K562 (cell line): Measurements from ENCODE around the gene LEPROT. TPM values are rescaled to one million over a fixed set of nuclear protein-coding genes. Genes with fewer than 3 reads are reported as not detected.

ENCODE experiments used
- ARID3A ChIP-seq: IDR thresholded peaks from 2 replicates; pipeline ENCODE4 v1.6.1; 2012; ENCODE audit warnings: low read depth, low read length, improper control_type of control experiment, borderline replicate concordance
- ATF3 ChIP-seq, 2 experiments: fragments of 450-650 bp in 1 of 2; sonication (generic) in 1 of 2; formaldehyde crosslinking in 1 of 2; IDR thresholded peaks in 1 of 2; conservative IDR thresholded peaks in 1 of 2; 2 replicates each; pipeline versions ENCODE4 v1.6.1 to v1.8.1; 2016 to 2023; ENCODE audit warnings: mild to moderate bottlenecking in 2 of 2, moderate library complexity in 2 of 2, inconsistent platforms in 1 of 2, missing genetic modification reagents in 1 of 2
- BHLHE40 ChIP-seq: IDR thresholded peaks from 2 replicates; pipeline ENCODE4 v1.6.1; 2011; ENCODE audit warnings: low read length, improper control_type of control experiment
- CTCF ChIP-seq, 3 experiments: IDR thresholded peaks in 2 of 3; conservative IDR thresholded peaks in 1 of 3; 2 replicates each; pipeline ENCODE4 v1.5.1; 2011 to 2012; ENCODE audit warnings: low read length in 3 of 3, mild to moderate bottlenecking in 3 of 3, control low read depth in 2 of 3, improper control_type of control experiment in 1 of 3, inconsistent platforms in 1 of 3, low read depth in 1 of 3, mixed read lengths in 1 of 3, moderate library complexity in 1 of 3; ENCODE audit not compliant: insufficient read depth in 2 of 3
- DACH1 ChIP-seq: fragments of 450-650 bp; IDR thresholded peaks from 2 replicates; pipeline ENCODE4 v1.6.1; 2018; ENCODE audit not compliant: partially characterized antibody
- FIP1L1 ChIP-seq: fragments of 200-400 bp; formaldehyde crosslinking; IDR thresholded peaks from 2 replicates; pipeline ENCODE4 v1.6.1; 2018; ENCODE audit warnings: mild to moderate bottlenecking, low read depth, low read length; ENCODE audit not compliant: poor library complexity, severe bottlenecking
- HMBOX1 ChIP-seq: sonication (generic); IDR thresholded peaks from 2 replicates; pipeline ENCODE4 v1.6.1; 2016
- NKRF ChIP-seq: fragments of 450-650 bp; IDR thresholded peaks from 2 replicates; pipeline ENCODE4 v1.6.1; 2016; ENCODE audit warnings: borderline replicate concordance
- PHTF2 ChIP-seq: fragments of 250-450 bp; sonication (Bioruptor Pico); IDR thresholded peaks from 2 replicates; pipeline ENCODE4 v1.5.0; 2021; ENCODE audit warnings: mild to moderate bottlenecking
- PML ChIP-seq: IDR thresholded peaks from 2 replicates; pipeline ENCODE4 v1.6.1; 2012; ENCODE audit warnings: low read length, inconsistent platforms
- SMARCA5 ChIP-seq: fragments of 450-650 bp; IDR thresholded peaks from 2 replicates; pipeline ENCODE4 v1.6.1; 2016
- TGIF2 ChIP-seq: sonication (generic); formaldehyde crosslinking; IDR thresholded peaks from 2 replicates; pipeline ENCODE4 v1.8.1; 2022; ENCODE audit warnings: mild to moderate bottlenecking, missing genetic modification reagents, moderate library complexity
- ZFP91 ChIP-seq: sonication (generic); formaldehyde crosslinking; IDR thresholded peaks from 2 replicates; pipeline ENCODE4 v1.8.0; 2022; ENCODE audit warnings: mild to moderate bottlenecking, missing genetic modification reagents
- ZNF175 ChIP-seq: fragments of 200-800 bp; sonication (Bioruptor generic); IDR thresholded peaks from 2 replicates; pipeline ENCODE4 v1.6.1; 2016; ENCODE audit warnings: low read depth, mild to moderate bottlenecking, missing genetic modification characterization, missing compliant biosample characterization
- ZNF24 ChIP-seq: fragments of 450-650 bp; IDR thresholded peaks from 2 replicates; pipeline ENCODE4 v1.6.1; 2016
- ZNF79 ChIP-seq: fragments of 250-450 bp; sonication (Bioruptor Pico); IDR thresholded peaks from 2 replicates; pipeline ENCODE4 v1.4.0; 2020; ENCODE audit warnings: low read depth, mild to moderate bottlenecking, moderate library complexity
- polyA plus RNA-seq, 8 experiments: library from polyadenylated mRNA; depleted of rRNA in 4 of 8; stranded (reverse) in 5 of 8; unstranded in 3 of 8; fragments of >200 nt; fragmentation: Nextera tagmentation in 2 of 8; fragmentation: Illumina TruSeq in 1 of 8; extraction: Ambion mirVana in 2 of 8; extraction: Trizol in 1 of 8; gene quantifications; 2 replicates each; pipeline versions ENCODE4 v1.2.1 to v1.2.3, GENCODE V29; 2011 to 2014; ENCODE audit warnings: inconsistent platforms in 1 of 8, missing spikeins in 1 of 8
- total RNA-seq, 7 experiments: library from RNA; depleted of rRNA in 6 of 7; stranded (reverse); fragments of >200 nt in 6 of 7; fragmentation: Illumina TruSeq in 2 of 7; extraction: Trizol in 2 of 7; gene quantifications; 2 replicates each; pipeline versions ENCODE4 v1.2.1 to v1.2.3, GENCODE V29; 2011 to 2021; ENCODE audit warnings: low replicate concordance in 1 of 7

The LEPROT gene
- total and polyA plus RNA-seq, 9 of the 15 experiments (the other 6 are each of a cell fraction or from before 2014, with no cell fraction given) = 28.1 to 97.5 (median 45.8) TPM

GRCh38 chr1:65480684-65481405, 60.4 kb downstream of the LEPROT start (continued):
- TF ChIP-seq CTCF (IDR thresholded peaks at IDR 0.05 in 2 of 3, conservative IDR thresholded peaks at IDR 0.05 in 1 of 3; ENCODE audit: insufficient read depth in 2 of 3, low read depth in 1 of 3, low read length in 3 of 3) (no peak), ZNF24 (no peak; the same call in 1 of the 2 replicates), ATF3 (IDR thresholded peaks at IDR 0.05) (peak; percentile 53; the same call in 1 of the 2 replicates), ATF3 (CRISPR knock-in tag; conservative IDR thresholded peaks at IDR 0.05) (no peak), NKRF (peak; percentile 86; the same call in 1 of the 2 replicates), DACH1 (peak; percentile 79), SMARCA5 (no peak), PHTF2 (CRISPR knock-in tag) (no peak), ZNF79 (CRISPR knock-in tag) (no peak), ZFP91 (CRISPR knock-in tag) (no peak), ARID3A (peak; percentile 93), HMBOX1 (no peak), FIP1L1 (no peak), TGIF2 (CRISPR knock-in tag) (0 out of 2 replicates have a peak, but pooled peaks have one; percentile 48), ZNF175 (CRISPR knock-in tag) (no peak), PML (peak; percentile 74; the same call in 1 of the 2 replicates), BHLHE40 (peak; percentile 92)
